ENCODE data around the gene CERKL.

Gene CERKL

DNA sequence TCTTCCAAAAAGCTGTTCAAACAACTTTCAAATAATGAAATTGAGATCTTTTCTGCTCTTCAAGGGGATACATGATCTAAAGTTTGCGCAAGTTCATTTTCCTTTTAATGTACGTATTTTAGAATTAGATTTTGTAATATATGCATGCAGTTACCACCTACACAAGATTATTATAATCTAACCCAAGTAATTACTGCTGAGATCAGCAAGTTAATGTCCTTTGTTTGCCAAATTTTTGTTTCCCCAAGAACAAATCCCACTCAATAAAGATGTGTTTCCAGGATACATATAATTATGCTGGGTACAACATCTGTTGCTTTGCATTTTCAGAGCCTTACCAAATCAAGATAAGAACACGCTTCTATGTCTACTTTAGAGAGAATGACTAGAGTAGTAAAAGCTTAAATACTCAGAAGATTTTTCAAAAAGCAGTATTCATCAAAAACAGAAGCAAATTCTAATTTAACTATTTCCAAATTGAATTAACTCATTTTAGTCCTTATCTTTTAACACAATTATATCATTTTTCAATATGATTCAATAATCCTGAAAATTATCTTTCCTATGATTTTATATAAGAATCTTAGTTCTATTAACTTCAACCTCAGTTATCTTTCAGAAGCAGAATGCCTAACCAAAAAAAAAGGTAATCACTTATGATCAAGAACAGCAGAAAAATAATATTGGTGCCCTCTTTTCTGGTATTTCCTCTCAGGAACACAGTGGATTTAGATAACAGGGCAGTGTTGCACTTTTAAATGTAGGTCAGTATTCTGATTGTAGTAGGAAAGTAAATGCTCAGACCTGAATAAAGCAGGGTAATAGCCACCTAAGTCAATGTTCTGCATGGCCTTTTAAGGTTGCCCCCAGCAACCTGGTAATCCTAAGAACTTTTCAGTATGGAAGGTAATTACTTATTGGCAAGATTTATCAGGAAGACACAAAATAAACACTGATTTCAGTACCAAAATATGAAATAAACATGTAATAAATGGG is 28.0 kb downstream of the CERKL start:
- no peak for DNase-seq (ENCODE audit: low read depth, low spot score)

DNA sequence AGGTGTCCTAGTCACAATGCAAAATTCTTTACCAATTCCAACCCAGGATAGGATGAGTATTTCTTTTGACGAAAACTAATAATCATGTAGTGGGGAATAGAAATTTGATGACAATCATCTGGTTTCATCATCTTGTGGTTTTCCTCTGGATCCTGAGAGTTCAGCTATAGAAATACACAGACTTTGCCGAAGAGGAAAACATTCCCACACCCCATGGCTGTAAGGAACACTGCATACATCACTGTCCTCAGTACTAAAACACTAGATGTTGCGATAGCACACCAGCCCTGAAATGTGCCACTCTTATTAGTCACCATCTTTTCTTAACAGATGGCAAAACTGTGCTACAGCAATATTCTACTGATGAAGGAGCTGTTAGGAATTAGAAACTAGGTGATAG is 29.4 kb downstream of the CERKL start:
- DNase-seq (ENCODE audit: low read depth, low spot score): no peak

DNA sequence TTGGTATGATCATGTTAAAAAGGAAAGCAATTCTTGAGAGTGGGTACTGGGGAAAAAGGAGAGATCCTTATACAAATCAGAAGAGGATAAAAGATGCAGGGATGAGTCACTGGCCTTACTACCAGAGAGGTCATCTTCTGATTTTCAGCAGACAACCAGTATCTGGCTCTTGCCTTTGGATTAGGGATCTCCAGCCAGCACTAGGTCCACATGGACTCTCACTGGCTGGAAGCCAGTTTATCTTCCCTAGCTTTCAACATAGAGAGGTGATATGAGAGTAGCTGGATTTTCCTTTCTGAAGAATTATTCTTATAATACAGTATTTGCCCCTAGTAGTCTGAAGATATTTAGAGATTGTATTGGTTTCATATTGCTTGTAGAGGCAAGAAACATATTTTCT is 30.2 kb downstream of the CERKL start:
- no peak for DNase-seq (ENCODE audit: low read depth, low spot score)

DNA sequence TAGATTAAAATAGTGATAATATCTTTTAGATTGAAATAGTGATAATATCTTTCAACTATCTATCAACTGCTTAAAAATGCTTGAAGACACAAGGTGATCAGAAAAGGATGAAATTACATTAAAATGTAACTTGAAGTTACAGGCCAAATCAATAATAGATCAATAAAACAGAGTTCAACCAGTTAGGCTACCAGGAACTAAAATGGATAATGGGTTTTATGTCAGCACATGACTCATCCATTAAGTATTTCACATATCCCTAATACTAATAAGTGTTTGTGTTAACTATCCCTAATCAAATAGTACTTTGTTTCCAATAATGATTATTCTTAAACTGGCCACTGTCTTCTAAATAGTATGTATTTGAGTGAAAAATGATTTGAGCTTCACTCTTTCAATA is 33.7 kb downstream of the CERKL start:
- DNase-seq (ENCODE audit: low read depth, low spot score): no peak

DNA sequence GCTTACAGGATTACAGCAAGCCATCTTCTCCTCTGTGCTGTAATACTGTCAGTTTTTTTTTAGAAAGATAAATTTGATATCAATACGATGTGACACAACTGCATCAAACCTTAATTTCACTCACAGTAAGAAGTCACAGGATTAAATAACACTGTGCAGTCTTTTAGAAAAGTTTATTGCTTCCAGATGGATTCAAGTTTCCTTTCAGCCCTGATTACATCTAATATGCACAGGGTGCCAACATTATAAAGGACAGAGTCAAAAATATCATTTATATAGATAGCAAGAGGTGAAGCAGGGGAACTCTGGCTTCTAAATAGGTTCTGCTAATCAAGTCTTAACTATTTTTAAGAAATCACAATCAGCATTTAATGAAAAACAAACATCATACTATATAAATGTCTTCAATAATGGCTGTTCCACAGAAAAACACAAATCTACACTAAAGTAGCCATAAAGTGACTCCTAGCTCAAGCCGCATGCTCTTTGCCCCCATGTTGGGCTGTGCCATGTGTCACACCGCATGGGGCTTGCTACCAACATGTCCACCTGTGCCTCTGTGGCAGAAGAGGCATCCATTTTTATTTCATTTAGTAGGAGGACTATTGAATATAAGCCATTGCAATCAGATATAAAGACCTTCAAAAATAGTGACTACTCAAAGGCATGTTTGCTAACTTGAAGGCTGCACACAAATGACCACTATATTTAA is 35.0 kb downstream of the CERKL start:
- no peak for DNase-seq (ENCODE audit: low read depth, low spot score)

DNA sequence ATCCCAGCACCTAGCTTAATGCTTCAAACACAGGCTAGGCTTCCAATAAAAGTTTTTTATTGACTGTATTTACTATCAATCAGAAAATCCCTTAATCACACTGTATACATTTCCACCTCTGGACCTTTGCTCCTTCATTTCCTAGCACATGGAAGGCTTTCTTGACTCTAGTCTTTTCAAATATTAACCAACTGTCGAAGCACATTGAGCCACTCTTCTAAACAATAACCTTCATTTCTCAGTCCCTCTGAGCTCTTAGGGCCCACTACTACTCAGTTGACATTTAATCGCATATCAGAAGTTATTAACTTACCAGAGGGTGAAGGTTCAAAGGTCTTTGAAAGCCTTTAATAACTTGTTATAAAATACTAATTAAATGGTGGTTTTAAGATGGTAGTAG is 37.4 kb downstream of the CERKL start:
- DNase-seq (ENCODE audit: low read depth, low spot score): no peak

DNA sequence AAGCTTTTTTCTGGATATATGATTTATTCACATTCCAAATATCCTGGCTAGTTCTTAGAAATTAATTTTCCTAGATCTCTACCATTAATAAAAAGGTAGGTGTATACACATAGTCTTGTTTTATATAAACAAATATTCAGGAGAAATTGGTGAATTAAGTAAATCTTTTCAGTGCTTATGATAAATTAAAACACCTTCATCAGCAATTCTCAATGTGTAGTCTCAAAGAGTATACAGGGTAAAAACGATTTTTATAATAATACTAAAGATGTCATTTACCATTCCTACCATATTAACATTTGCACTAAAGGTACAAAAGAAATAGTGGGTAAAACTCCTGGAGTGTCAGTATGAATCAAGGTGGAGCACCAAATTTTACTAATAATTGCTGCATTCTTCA is 40.2 kb downstream of the CERKL start:
- DNase-seq (ENCODE audit: low read depth, low spot score): no peak

DNA sequence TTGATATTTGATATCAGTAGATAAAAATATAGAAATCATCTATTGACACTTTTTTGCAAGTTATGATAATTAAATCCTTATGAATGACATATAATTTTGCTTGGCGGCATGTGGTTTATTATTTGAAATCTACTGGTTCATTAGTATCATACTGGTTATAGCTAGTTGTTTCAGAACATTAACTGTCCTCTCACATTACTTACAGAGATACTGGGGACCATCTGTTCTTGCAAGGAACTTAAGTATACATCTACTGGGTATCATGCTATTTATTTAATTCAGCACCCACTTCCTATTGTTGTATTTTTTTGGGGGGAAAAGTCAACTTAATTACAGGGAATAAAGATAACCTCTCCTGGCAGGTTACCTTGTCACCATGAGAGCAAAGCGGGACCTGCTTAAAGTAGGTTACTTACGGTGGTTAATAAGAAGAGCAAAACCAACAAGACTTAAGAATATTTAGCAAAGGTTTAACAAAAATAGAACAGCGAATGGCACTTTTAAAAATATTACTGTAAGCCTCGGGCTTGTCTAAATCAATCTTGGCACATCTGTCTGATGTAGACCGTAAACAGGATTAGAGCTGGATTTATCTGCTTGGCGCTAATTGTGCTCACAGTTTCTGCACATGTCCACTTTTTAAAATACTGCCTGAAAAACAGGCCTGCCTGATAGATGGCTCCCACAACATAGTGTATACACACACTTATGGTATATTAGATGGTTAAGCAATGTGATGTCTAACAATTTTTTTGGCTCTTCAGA is 41.8 kb downstream of the CERKL start:
- no peak for DNase-seq (ENCODE audit: low read depth, low spot score)

DNA sequence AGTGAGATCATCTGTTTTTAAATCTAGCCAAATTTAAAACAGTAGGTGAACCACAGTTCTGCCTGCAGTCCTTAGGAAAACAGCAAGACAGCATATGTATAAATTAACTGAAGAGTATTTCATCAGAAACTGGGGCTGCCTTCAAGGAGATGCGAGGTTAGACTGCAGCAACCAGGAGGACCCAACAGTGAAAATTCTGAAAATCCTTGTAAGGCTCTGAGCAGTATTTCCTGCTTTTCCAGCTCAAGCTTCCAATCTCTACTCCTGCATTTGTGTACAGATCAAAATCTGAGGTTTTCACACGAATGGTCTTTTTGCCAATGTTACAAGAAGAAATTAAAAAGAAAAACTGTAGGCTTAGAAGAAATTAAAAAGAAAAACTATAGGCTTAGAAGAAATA is 43.7 kb downstream of the CERKL start:
- no peak for DNase-seq (ENCODE audit: low read depth, low spot score)

DNA sequence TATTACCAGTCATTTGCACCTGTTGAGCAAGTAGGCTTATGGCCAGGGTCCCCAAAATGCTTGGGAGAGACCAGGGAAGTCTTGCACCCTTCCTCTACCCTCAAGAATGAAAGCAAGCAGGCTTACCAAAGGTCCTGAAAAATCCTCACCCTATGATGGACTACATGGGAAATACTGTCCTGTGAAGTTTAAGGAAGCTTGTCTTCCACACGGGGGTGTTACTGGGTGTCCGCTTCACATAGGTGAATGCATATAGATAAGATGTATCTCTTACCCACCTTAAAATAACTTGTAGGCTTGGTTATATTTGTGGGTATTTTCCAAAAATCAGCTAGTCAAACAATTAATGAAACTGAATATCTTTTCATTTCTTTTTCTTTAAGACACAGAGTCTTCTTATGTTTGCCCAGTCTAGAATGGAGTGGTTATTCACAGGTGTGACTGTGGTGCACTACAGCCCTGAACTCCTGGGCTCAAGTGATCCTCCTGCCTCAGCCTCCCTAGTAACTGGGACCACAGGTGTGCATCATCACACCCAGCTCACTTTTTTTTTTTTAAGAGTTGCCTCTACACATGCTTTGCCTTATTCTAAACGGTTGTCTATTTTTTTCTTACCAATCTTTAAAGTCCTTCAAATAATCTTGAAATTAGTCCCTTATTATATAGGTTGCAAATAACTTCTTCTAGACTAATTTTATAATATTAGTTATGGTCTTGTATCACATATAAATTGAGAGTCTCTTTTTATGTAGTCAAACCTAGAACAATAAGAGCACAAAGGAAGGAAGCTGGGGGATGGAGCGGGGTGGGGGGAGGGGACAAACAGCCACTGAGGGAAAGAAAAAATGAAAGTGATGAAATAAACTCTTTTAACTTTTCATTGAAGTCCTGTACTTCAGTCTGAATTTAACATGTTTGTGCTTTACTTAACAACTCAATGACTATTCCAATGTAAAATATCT is 49.0 kb downstream of the CERKL start:
- DNase-seq (ENCODE audit: low read depth, low spot score): no peak

DNA sequence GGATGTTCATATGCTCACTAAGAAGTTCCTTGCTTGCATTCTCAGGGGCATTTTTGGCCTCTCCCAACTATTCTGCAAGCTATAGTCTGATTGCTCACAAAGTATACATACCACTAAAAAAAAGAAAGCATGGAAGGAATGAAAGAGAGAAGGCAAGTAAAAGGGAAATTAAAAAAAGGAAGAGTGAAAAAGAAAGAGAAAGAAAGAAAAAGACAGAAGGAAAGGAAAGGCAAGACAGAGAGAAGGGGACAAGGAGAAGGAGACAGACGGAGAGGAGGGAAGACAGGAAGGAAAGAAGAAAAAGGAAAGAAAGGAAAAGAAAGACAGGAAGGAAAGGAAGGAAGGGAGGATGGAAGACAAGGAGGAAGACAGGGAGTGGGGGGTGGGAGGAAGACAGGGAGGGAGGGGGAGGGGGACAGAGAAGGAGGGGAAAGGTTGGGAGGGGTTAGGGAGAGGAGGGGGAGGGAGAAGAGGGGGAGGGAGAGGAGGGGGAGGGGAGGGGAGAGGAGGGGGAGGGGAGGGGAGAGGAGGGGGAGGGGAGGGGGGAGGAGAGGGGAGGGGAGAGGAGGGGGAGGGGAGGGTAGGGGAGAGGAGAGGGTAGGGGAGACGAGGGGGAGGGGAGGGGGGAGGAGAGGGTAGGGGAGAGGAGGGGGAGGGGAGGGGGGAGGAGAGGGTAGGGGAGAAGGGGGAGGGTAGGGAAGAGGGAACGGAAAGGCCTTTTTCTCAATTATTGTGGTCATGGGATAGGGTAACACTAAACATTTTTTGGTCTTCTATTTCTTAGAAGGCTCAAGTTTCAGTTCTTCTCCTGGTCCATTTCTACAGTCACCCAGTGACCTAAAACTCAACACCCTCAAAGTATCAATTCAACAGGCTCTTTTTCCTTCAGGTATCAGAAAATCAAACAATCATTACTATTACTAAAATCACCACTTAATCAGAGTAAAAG is 50.7 kb downstream of the CERKL start:
- no peak for DNase-seq (ENCODE audit: low read depth, low spot score)

DNA sequence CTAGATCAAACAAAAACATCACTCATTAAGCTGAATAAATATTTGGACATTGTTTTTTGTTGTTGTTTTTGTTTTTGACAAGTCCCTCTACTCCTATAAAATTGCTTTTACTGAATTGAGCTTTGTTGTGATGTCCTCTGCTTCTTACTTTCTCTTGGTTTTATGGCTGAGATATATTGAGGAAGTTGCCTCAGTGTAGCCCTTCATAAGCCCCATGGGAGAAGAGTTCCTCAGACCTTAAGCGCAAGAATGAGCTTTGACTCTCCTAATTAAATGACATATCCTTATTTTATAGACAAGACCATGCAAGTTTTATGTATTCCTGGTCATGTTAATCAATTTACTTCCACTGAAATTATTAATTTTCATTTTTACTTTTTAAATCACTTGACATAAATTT is 54.9 kb downstream of the CERKL start:
- DNase-seq (ENCODE audit: low read depth, low spot score): no peak

DNA sequence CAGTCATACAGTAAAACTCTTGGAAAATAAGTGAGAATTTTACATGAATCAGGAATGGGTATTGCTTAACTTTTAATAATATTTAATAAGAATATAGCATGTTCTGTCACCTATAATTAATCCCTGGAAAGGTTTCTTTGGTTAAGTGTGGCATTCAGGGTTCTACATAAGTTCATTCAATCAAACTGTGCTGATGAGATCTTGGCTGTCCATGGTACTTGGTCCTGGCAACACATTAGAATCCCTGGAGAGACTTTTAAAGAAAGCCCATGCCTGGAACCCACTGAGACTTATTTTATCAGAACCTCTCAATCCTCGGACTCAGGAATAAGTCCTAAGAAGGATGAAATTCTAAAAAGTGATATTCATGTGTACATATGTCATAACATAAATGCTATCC is 60.3 kb downstream of the CERKL start:
- no peak for DNase-seq (ENCODE audit: low read depth, low spot score)

DNA sequence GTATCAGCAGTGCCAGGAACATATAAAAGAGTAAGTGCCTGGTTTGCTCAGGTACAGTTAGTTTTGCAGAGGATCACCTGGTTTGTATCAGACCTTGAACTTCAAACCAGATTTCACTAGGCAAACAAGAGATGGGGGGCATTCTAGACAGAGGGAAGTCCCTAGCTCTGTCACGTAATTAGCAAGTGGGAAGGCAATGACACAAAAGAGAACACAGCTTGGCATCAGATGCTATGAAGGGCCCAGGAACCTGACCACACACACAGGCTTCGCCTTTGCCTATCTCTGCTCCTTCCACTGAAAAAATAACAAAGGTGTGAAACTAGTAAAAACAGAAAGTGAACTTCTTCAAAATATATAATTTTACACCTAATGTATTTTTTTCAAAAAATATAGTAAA is 62.6 kb downstream of the CERKL start:
- no peak for DNase-seq (ENCODE audit: low read depth, low spot score)

DNA sequence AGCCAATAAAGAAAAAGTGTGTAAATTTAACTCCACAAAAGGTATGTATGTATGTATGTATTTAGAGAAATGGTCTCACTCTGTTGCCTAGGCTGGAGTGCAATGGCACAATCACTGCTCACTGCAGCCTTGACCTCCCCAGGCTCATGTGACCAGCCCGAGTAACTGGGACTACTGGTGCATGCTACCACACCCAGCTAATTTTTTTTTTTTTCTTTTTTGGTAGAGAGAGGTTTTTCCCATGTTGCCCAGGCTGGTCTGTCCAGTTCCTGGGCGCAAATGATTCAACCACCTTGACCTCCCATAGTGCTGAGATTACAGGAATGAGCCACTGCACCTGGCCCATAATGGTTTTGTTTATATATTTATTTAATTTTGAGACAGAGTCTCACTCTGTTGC is 67.1 kb downstream of the CERKL start:
- no peak for DNase-seq (ENCODE audit: low read depth, low spot score)

DNA sequence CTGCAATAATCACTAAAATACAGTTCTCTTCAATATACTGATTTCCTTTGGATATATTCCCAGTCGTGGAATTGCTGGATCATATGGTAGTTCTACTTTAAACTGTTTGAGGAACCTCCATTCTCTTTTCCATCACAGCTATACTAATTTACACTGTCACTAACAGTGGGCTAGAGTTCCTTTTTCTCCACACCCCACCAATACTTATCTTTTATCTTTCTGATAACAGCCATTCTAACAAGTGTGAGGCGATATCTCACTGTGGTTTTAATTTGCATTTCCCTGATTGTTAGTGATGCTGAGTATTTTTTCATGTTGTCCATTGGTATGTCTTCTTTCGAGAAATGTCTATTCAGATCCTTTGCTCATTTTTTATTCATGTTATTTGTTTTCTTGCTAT is 68.4 kb downstream of the CERKL start:
- DNase-seq (ENCODE audit: low read depth, low spot score): no peak

DNA sequence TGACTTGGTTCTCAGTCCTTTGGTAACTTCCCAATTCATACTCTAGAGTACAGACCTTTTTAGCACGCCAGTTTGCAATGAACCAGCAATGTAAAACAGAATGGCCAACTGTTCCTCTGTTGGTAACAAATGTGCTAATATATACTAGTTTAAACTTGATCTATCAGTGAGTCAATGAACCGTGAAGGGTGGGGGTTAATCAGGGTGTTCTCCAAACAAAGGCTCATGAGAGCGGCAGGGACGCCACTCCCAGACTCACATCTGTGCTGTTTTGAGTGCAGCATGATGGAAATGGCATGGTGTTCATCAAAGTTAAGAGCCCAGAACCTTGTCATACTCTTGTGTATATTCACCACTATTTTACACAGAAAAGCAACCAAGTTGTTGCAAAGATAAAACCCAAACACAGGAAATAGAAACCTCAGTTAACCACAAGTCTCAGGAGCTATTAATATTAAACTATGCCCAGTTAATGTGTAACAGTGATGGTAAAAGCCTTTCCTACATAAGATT is 70.3 kb downstream of the CERKL start:
- no peak for DNase-seq (ENCODE audit: low read depth, low spot score)

DNA sequence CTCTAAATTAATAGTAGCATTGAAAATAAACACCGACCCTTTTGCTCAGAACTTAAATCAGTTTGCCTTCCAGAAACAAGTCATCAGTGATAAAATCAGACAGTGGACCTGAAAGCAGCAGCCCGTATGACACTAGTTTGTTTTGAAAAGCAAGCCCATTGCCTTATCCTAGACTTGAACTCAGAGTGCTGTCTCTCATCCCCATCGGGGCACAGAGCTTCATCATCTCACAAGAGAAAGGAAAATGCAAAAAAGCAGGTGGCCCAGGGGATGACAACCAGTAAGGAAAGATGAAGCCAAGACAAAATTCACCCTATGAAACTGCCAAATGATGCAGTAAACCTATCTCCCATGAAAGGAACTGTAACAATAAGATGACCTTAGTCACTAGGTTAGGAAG is 71.2 kb downstream of the CERKL start:
- no peak for DNase-seq (ENCODE audit: low read depth, low spot score)

DNA sequence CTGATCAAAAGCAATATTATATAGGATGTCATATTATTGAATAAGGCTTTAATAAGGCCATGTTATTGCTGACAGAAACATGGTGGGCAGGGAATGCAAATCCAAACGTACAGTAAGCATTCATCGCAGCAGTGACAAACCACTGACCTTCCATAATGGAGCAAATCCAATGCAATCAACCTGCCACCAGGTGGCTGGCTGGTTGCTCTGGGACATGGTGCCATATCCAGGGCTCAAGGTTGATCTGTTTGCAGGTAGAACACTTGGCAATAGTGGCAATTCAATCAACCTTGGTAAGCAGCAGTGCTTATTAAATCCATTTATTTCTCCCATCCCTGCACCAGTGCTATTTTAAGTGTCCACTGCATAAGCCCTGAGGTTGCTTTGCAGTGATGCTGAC is 75.4 kb downstream of the CERKL start:
- no peak for DNase-seq (ENCODE audit: low read depth, low spot score)

DNA sequence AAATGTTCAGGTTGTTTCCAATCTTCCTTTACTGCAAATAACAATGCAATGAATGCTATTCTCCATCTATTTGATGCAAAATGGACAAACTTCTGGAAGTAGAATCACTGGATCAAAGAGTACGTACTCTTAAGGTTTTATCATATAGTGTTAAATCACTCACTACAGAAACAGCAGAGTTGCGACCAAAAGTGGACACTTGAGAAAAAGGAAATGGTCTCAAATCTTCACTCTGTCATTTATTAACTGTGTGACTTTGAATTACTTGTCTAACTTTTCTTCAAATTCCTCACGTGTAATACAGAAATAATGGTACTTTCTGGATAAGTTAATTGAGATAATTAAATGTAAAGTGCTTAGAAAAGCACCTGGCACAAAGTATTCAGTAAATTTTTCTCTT is 78.1 kb downstream of the CERKL start:
- DNase-seq (ENCODE audit: low read depth, low spot score): no peak
